ENCODE measurements around the gene TBL1X.

GRCh38 chrX:9503261-9503660 lies 38.4 kb downstream of the TBL1X start:
- TF ChIP-seq NR2C2 (CRISPR knock-in tag; IDR thresholded peaks at IDR 0.05; ENCODE audit: borderline replicate concordance) (no peak), ZNF232 (CRISPR knock-in tag; IDR thresholded peaks at IDR 0.05; ENCODE audit: borderline replicate concordance) (no peak), SOX13 (IDR thresholded peaks at IDR 0.05) (no peak), SOX13 (CRISPR knock-in tag; conservative IDR thresholded peaks at IDR 0.05 in 1 of 2, IDR thresholded peaks at IDR 0.05 in 1 of 2) (no peak)
